Pancreas (tissue), 10 donors: ENCODE measurements around the gene PRSS1. TPM values are rescaled to one million over a fixed set of nuclear protein-coding genes. Genes with fewer than 3 reads are reported as not detected.

Experiments
- ATAC-seq, 4 donors: fragments of 200-7000 bp; cut with Tn5 transposase; one replicate each; pipeline versions ENCODE4 v1.8.0 to v1.9.1; 2020; ENCODE audit warnings: mild to moderate bottlenecking in 4 of 4, moderate library complexity in 4 of 4
- DNase-seq, 6 donors: peaks; one replicate each; pipeline ENCODE4 v3.0.0-alpha.2; 2020
- FAIRE-seq: peaks from 2 replicates; lab custom pipeline; 2012; peaks lifted over from hg19 to GRCh38; lab: Jason Lieb, UNC
- H3K27ac ChIP-seq, 4 donors: fragments of 200-600 bp; sonication (generic); 1 replicate in 3 of 4; 2 replicates in 1 of 4; pipeline versions ENCODE4 v1.5.0 to v1.8.0; 2020
- H3K27me3 ChIP-seq, 4 donors: fragments of 200-600 bp; one replicate each; pipeline ENCODE4 v1.8.0; 2021
- H3K36me3 ChIP-seq, 3 donors: fragments of 200-600 bp; sonication (generic) in 1 of 3; one replicate each; pipeline versions ENCODE4 v1.5.0 to v1.8.0; 2020 to 2021
- H3K4me1 ChIP-seq, 3 donors: fragments of 200-600 bp; one replicate each; pipeline ENCODE4 v1.8.0; 2021
- H3K4me3 ChIP-seq, 4 donors: fragments of 200-600 bp; sonication (generic) in 2 of 4; one replicate each; pipeline versions ENCODE4 v1.5.0 to v1.8.0; 2020 to 2021
- H3K9me3 ChIP-seq, 4 donors: fragments of 200-600 bp; one replicate each; pipeline ENCODE4 v1.8.0; 2021
- WGBS, 2 donors: extraction: QIAGEN DNeasy Blood & Tissue Kit; methylation state at CpG; one replicate each; pipeline ENCODE4 v1.1.7; 2013; 5-methylcytosine and 5-hydroxymethylcytosine counted together
- intact Hi-C, 3 donors: fragments of 100-400 bp; cut with DNase I; formaldehyde crosslinking; loops; one replicate each; pipeline versions ENCODE4 v1.11.1 to v1.14.2; 2022
- polyA plus RNA-seq, 2 donors: library from polyadenylated mRNA; stranded (reverse); fragments of 200-250 nt; gene quantifications; one replicate each; pipeline ENCODE4 v1.2.3, GENCODE V29; 2013
- total RNA-seq, 6 donors: library from RNA; stranded (reverse); fragmentation: NEBNext Ultra II Directional in 4 of 6; extraction: Animal tissue kit (Norgen Biotek cat#: 25700) in 4 of 6; gene quantifications; one replicate each; pipeline versions ENCODE4 v1.2.1 to v1.2.4, GENCODE V29; 2021 to 2023
- TF ChIP-seq, protein P1 (sequence below), 4 donors: fragments of 200-600 bp; sonication (generic) in 3 of 4; IDR thresholded peaks; one replicate each; pipeline versions ENCODE4 v1.5.0 to v1.8.0; 2021; ENCODE audit warnings: antibody characterized with exemption in 4 of 4
- donor health status: healthy with polysubstance abuse.
- donor health status: DM: no; HTN: no; CAD: no; lungs with moderate emphysema.
- donor health status: DM: no; HTN: no; CAD: no.
- donor health status: control.
- donor health status: control.
- donor health status: Bipolar disorder and iron deficiency.
- donor health status: DM: yes; HTN: yes; CAD: no.
- donor health status: DM: no; HTN: no; CAD: no.
- donor health status: DM: no; HTN: no; CAD: no.
- donor health status: DM: yes; HTN: yes; CAD: no.

Gene PRSS1
- total and polyA plus RNA-seq, 8 donors = 22,582 to 66,172 (median 41,529) TPM

DNA sequence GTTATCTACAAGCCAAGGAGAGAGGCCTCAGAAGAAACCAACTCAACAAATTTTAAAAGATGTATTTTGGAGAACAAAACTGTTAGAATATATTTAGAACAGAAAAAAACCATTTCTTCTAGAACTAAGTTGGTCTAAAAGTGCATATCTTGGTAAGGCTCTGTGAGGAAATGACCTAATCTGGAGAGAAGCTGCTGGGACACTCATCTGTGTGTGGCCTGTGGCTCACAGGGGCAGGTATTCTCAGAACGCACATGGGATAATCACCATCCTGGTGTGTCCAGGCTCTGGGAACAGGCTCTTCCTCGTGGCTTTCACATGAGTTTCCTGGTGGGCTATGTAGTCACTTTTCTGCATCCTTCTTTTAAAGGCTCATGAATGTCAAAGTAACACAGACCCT, 38.1 kb upstream of the PRSS1 start:
- WGBS, 2 donors = 17 to 30% methylated on average over 2 of the region's 2 CpGs
- Histone ChIP-seq H3K36me3 (no peaks in the 10 kb centered on the region), H3K4me1 (peaks cover 0 to 20% (median 8%) of the 10 kb centered on the region in 3 donors), H3K4me3 (peak overlapping the region; percentile 7 to 44 (median 22)), H3K27me3 (no peaks in the 10 kb centered on the region), H3K9me3 (no peaks in the 10 kb centered on the region), H3K27ac (peak overlapping the region in 2 of 4 donors; percentile 41 to 66)
- intact Hi-C loops = no loop called here
- DNase-seq (no peak), FAIRE-seq (no peak), ATAC-seq (peak in 3 of 4 donors; percentile 39 to 51 (median 43))
- TF ChIP-seq, protein P1, sequence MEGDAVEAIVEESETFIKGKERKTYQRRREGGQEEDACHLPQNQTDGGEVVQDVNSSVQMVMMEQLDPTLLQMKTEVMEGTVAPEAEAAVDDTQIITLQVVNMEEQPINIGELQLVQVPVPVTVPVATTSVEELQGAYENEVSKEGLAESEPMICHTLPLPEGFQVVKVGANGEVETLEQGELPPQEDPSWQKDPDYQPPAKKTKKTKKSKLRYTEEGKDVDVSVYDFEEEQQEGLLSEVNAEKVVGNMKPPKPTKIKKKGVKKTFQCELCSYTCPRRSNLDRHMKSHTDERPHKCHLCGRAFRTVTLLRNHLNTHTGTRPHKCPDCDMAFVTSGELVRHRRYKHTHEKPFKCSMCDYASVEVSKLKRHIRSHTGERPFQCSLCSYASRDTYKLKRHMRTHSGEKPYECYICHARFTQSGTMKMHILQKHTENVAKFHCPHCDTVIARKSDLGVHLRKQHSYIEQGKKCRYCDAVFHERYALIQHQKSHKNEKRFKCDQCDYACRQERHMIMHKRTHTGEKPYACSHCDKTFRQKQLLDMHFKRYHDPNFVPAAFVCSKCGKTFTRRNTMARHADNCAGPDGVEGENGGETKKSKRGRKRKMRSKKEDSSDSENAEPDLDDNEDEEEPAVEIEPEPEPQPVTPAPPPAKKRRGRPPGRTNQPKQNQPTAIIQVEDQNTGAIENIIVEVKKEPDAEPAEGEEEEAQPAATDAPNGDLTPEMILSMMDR (IDR thresholded peaks at IDR 0.05) = no peak

DNA sequence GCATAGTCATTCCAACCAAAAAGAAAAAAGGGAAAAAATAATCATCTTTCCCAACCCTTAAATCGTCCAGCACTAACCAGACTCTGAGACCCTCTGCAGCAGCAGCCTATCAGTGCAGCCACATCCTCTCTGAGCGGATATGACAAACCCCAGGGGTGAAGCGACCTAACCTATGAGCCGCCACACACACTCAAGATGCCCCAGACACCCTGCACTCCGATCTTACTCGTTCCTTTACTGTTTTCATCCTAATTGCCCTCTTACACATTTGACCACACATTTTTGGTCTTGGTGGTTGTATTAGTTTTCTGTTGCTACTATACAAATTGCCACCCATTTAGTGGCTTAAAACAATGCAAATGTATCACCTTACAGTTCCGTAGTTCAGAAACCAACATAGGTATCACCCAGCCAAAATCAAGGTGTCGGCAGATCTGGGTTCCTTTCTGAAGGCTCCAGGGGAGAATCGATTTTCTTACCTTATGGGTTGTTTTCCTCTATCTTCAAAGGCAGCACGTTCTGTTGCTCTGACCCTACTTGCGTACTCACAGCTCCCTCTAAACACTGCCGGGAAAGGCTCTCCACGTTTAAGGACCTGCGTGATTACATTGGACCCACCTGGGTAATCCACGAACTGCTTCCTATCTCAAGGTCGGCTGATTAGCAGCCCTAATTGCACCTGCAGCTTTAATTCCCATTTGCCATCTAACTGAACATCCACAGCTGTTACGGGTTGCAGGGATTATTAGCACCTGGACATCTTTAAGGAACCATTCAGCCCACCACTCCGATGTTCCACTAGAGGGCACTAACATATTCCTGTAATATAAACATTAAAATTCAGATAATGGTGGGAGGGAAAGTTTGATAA, 37.3 kb upstream of the PRSS1 start:
- ATAC-seq (peak; percentile 63 to 76 (median 75)), FAIRE-seq (no peak), DNase-seq (peak in 3 of 6 donors; percentile 37 to 62 (median 57))
- 21% methylated on average over 18 of the region's 18 CpGs for WGBS, 2 donors
- Histone ChIP-seq H3K27ac (peak overlapping the region; percentile 17 to 66 (median 48)), H3K4me3 (peak overlapping the region; percentile 7 to 44 (median 22)), H3K27me3 (no peaks in the 10 kb centered on the region), H3K36me3 (no peaks in the 10 kb centered on the region), H3K9me3 (no peaks in the 10 kb centered on the region), H3K4me1 (peaks cover 0 to 14% (median 8%) of the 10 kb centered on the region in 3 donors)
- TF ChIP-seq, protein P1 (IDR thresholded peaks at IDR 0.05) = peak; percentile 28 to 75 (median 56)
- intact Hi-C loops = no loop called here

DNA sequence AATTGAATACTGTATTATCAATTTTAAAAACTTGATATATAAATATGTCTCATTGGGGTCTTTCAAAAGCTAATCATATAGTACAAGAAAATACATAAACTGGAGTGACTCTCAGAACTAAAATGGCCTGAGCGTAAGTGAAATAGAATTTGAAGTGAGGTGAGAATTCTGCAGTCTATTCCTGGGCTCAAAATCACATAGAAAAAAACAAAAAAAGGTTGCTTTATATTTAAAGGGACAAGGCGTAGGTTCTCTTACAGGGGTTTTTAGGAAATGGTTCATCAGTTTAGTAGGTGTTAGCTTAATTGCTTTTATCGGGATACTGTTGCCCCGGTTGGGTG, 36.7 kb upstream of the PRSS1 start:
- DNase-seq (no peak), ATAC-seq (peak in 1 of 4 donors; percentile 4), FAIRE-seq (peak; percentile 13)
- intact Hi-C loops = no loop called here
- Histone ChIP-seq H3K27me3 (no peaks in the 10 kb centered on the region), H3K4me1 (peaks cover 0 to 17% (median 2%) of the 10 kb centered on the region in 3 donors), H3K27ac (peak overlapping the region in 3 of 4 donors; percentile 31 to 66 (median 54)), H3K9me3 (no peaks in the 10 kb centered on the region), H3K4me3 (peak overlapping the region in 2 of 4 donors; percentile 33 to 44), H3K36me3 (no peaks in the 10 kb centered on the region)
- 62 to 63% methylated on average over 4 of the region's 4 CpGs for WGBS, 2 donors
- TF ChIP-seq, protein P1 (IDR thresholded peaks at IDR 0.05) = no peak

DNA sequence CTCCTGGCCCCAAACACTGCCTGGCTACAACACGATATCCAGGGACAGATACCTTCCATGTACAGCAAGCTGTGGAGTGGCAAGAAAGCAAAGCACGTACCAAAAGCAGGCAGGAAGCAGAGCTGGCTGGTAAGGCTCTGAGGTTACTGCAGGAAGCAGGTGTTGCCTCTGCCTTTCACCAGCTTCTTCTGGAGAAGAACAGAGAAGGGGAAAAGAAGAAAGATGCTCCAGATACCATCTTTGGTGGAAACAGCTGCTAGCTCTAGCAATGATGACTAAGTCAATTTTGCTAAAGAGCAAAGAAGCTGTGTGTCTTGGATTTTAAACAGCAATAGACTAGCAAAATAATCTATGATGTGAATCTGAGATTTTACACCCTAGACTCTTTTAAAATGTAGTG, 34.9 kb upstream of the PRSS1 start:
- no peaks in the 10 kb centered on the region for H3K27me3 ChIP-seq
- H3K4me3 ChIP-seq = no peak overlapping the region
- no peak for DNase-seq
- 20 to 54% methylated on average over 2 of the region's 2 CpGs for whole genome bisulfite sequencing, 2 donors
- no peak for FAIRE-seq
- H3K36me3 ChIP-seq = no peaks in the 10 kb centered on the region
- ATAC-seq = no peak
- no peaks in the 10 kb centered on the region for H3K9me3 ChIP-seq
- TF ChIP-seq, protein P1 (IDR thresholded peaks at IDR 0.05) = no peak
- no peak overlapping the region for H3K27ac ChIP-seq
- peaks cover 0 to 25% (median 10%) of the 10 kb centered on the region in 3 donors for H3K4me1 ChIP-seq
- intact Hi-C loops = no loop called here

DNA sequence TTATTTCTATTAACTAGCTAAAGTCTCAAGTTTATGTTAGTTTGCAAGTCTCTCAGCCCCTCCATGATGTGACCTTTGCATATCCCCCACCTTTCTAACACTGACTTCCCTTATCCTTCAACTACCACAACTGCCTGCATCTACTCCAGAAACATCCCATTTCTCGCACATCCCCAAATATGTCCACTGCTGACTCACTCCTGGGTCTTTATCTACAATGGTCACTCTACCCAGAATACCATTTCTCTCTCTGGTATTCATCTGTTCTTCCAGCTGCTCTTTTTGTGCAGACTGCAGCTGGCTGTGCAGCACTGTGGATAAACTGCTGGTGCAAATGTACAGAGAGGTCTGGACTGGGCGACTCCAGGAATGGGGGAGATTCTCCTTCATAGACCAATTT, 32.7 kb upstream of the PRSS1 start:
- WGBS, 2 donors = 42 to 74% methylated on average over 2 of the region's 2 CpGs

More for the DNA sequence above, 32.7 kb upstream of the PRSS1 start:
- no peak overlapping the region for H3K27ac ChIP-seq
- no peak overlapping the region for H3K4me3 ChIP-seq
- TF ChIP-seq, protein P1 (IDR thresholded peaks at IDR 0.05) = no peak
- no peak for DNase-seq
- intact Hi-C loops = no loop called here
- no peaks in the 10 kb centered on the region for H3K36me3 ChIP-seq
- ATAC-seq = no peak
- H3K27me3 ChIP-seq = no peaks in the 10 kb centered on the region
- peaks cover 0 to 22% (median 11%) of the 10 kb centered on the region in 3 donors for H3K4me1 ChIP-seq
- no peak for FAIRE-seq
- no peaks in the 10 kb centered on the region for H3K9me3 ChIP-seq
